HepG2 (cell line): Measurements from ENCODE around the gene HNRNPUL1. TPM values are rescaled to one million over a fixed set of nuclear protein-coding genes. Genes with fewer than 3 reads are reported as not detected.

ENCODE experiments used
- ATAC-seq: fragments of 200-7000 bp; cut with Tn5 transposase; 3 replicates; pipeline ENCODE4 v1.9.1; 2020; ENCODE audit warnings: mild to moderate bottlenecking, moderate library complexity
- BruUV-seq: library from RNA; stranded (reverse); fragments of 400-500 nt; replicated peaks from 2 replicates; lab custom pipeline; 2021; lab: Mats Ljungman, UMichigan
- CTCF ChIA-PET: fragments of 300-600 bp; formaldehyde crosslinking; extraction: SDS; loops from one replicate; lab custom pipeline; 2021; ENCODE audit warnings: low total read pairs, inconsistent platforms, low intra/inter-chr PET ratio; lab: Yijun Ruan, JAX
- POLR2A ChIA-PET: fragments of 350-600 bp; sonication (Branson Sonifier 250); formaldehyde crosslinking; loops from one replicate; lab custom pipeline; 2020; ENCODE audit warnings: antibody characterized with exemption, inconsistent platforms; lab: Yijun Ruan, JAX
- DNase-seq: peaks from one replicate; pipeline ENCODE4 v3.0.0-alpha.2; 2015; ENCODE audit warnings: low spot score
- FAIRE-seq: peaks from 3 replicates; lab custom pipeline; 2011; peaks lifted over from hg19 to GRCh38; lab: Jason Lieb, UNC
- H2AFZ ChIP-seq: one replicate; pipeline ENCODE4 v1.6.1; 2011; ENCODE audit warnings: low read length, inconsistent platforms
- H3K27ac ChIP-seq: fragments of 300-600 bp; 3 replicates; pipeline ENCODE4 v1.8.0; 2011; ENCODE audit warnings: mixed run types, mild to moderate bottlenecking, mixed read lengths, low read length, inconsistent platforms; ENCODE audit not compliant: insufficient read depth; ENCODE audit errors: extremely low read length
- H3K27me3 ChIP-seq, 2 experiments: fragments of 200-600 bp in 1 of 2; 2 replicates in 1 of 2; 3 replicates in 1 of 2; pipeline versions ENCODE4 v1.6.0 to v1.8.0; 2011; ENCODE audit warnings: low read length in 2 of 2, mild to moderate bottlenecking in 2 of 2, moderate library complexity in 2 of 2, inconsistent platforms in 1 of 2; ENCODE audit not compliant: insufficient read depth in 2 of 2, control insufficient read depth in 1 of 2
- H3K36me3 ChIP-seq, 2 experiments: fragments of 200-600 bp in 1 of 2; replicated peaks in 1 of 2; 2 replicates in 1 of 2; 3 replicates in 1 of 2; pipeline versions ENCODE4 v1.5.1 to v1.8.0; 2011; ENCODE audit warnings: low read length in 2 of 2, inconsistent platforms in 1 of 2; ENCODE audit not compliant: insufficient read depth in 2 of 2, control insufficient read depth in 1 of 2
- H3K4me1 ChIP-seq: 2 replicates; pipeline ENCODE4 v1.5.1; 2012; ENCODE audit warnings: low read length, inconsistent platforms; ENCODE audit not compliant: insufficient read depth
- H3K4me2 ChIP-seq: 2 replicates; pipeline ENCODE4 v1.6.0; 2011; ENCODE audit warnings: low read depth, low read length, inconsistent platforms
- H3K4me3 ChIP-seq, 3 experiments: fragments of 200-600 bp in 1 of 3; sonication (generic), shearing (Covaris generic) in 1 of 3; replicated peaks in 1 of 3; 2 replicates each; pipeline ENCODE4 v1.5.1; 2011 to 2016; ENCODE audit warnings: low read length in 3 of 3, inconsistent platforms in 2 of 3, low read depth in 2 of 3, mild to moderate bottlenecking in 2 of 3, control low read depth in 1 of 3, mixed read lengths in 1 of 3; ENCODE audit not compliant: insufficient read depth in 1 of 3
- H3K79me2 ChIP-seq: one replicate; pipeline ENCODE4 v1.6.1; 2011; ENCODE audit warnings: low read length, inconsistent platforms; ENCODE audit not compliant: insufficient read depth
- H3K9ac ChIP-seq: 2 replicates; pipeline ENCODE4 v1.6.0; 2011; ENCODE audit warnings: mild to moderate bottlenecking, low read depth, low read length, inconsistent platforms; ENCODE audit not compliant: insufficient read depth
- H3K9me3 ChIP-seq: 2 replicates; pipeline ENCODE4 v1.5.1; 2012; ENCODE audit warnings: mild to moderate bottlenecking, low read length
- H4K20me1 ChIP-seq: 2 replicates; pipeline ENCODE4 v1.6.0; 2011; ENCODE audit warnings: inconsistent platforms, mild to moderate bottlenecking, low read length, moderate library complexity; ENCODE audit not compliant: insufficient read depth
- ARHGAP35 ChIP-seq: sonication (generic); formaldehyde crosslinking; IDR thresholded peaks from 2 replicates; pipeline ENCODE4 v1.9.0; 2022; ENCODE audit warnings: mild to moderate bottlenecking, inconsistent platforms, moderate library complexity, missing genetic modification reagents, borderline replicate concordance
- ARNT2 ChIP-seq: sonication (generic); formaldehyde crosslinking; IDR thresholded peaks from 2 replicates; pipeline ENCODE4 v1.8.0; 2022; ENCODE audit warnings: mild to moderate bottlenecking, low read depth, missing genetic modification reagents, moderate library complexity
- ATRX ChIP-seq: sonication (generic); formaldehyde crosslinking; IDR thresholded peaks from 2 replicates; pipeline ENCODE4 v1.4.0; 2020; ENCODE audit warnings: missing genetic modification reagents, borderline replicate concordance
- BRD4 ChIP-seq: sonication (generic); formaldehyde crosslinking; IDR thresholded peaks from 2 replicates; pipeline ENCODE4 v1.4.0; 2020; ENCODE audit warnings: missing genetic modification reagents
- CC2D1A ChIP-seq: sonication (generic); formaldehyde crosslinking; IDR thresholded peaks from 2 replicates; pipeline ENCODE4 v1.8.1; 2023; ENCODE audit warnings: mild to moderate bottlenecking, missing genetic modification reagents
- CEBPZ ChIP-seq: IDR thresholded peaks from 2 replicates; pipeline ENCODE4 v1.6.1; 2012; ENCODE audit warnings: low read length, improper control_type of control experiment
- MAZ ChIP-seq, 2 experiments: sonication (generic) in 1 of 2; formaldehyde crosslinking in 1 of 2; IDR thresholded peaks; 2 replicates each; pipeline versions ENCODE4 v1.5.0 to v1.6.1; 2012 to 2020; ENCODE audit warnings: low read depth in 2 of 2, mild to moderate bottlenecking in 2 of 2, borderline replicate concordance in 1 of 2, improper control_type of control experiment in 1 of 2, low read length in 1 of 2, missing genetic modification reagents in 1 of 2, moderate library complexity in 1 of 2
- RFXAP ChIP-seq: sonication (generic); formaldehyde crosslinking; IDR thresholded peaks from 2 replicates; pipeline ENCODE4 v1.4.0; 2020; ENCODE audit warnings: missing genetic modification reagents, borderline replicate concordance
- ZNF280B ChIP-seq: sonication (generic); formaldehyde crosslinking; IDR thresholded peaks from 2 replicates; pipeline ENCODE4 v1.5.0; 2020; ENCODE audit warnings: missing genetic modification reagents, mild to moderate bottlenecking, borderline replicate concordance
- ZNF468 ChIP-seq: sonication (generic); formaldehyde crosslinking; IDR thresholded peaks from 2 replicates; pipeline ENCODE4 v1.8.0; 2022; ENCODE audit warnings: mild to moderate bottlenecking, moderate library complexity, missing genetic modification reagents
- ZNF558 ChIP-seq: sonication (generic); formaldehyde crosslinking; IDR thresholded peaks from 2 replicates; pipeline ENCODE4 v1.9.0; 2022; ENCODE audit warnings: mild to moderate bottlenecking, missing genetic modification reagents, borderline replicate concordance
- ZNF619 ChIP-seq: sonication (generic); formaldehyde crosslinking; IDR thresholded peaks from 2 replicates; pipeline ENCODE4 v1.4.0; 2020; ENCODE audit warnings: mild to moderate bottlenecking, missing genetic modification reagents
- ZNF773 ChIP-seq: sonication (generic); formaldehyde crosslinking; IDR thresholded peaks from 2 replicates; pipeline ENCODE4 v1.4.0; 2020; ENCODE audit warnings: missing genetic modification reagents, borderline replicate concordance
- WGBS: methylation state at CpG from one replicate; pipeline ENCODE4 v1.1.6; 2017; ENCODE audit warnings: low lambda C conversion rate; 5-methylcytosine and 5-hydroxymethylcytosine counted together
- in situ Hi-C: cut with HindIII; loops from 2 replicates; pipeline ENCODE4 v1.10.0; 2017; ENCODE audit warnings: low pct_unique_long_range_greater_than_20kb; ENCODE audit not compliant: extremely low pct_ligation_motif_present
- intact Hi-C: fragments of 100-400 bp; cut with micrococcal nuclease; formaldehyde crosslinking; loops from one replicate; pipeline ENCODE4 v1.10.0; 2022; ENCODE audit not compliant: unreplicated experiment
- polyA plus RNA-seq, 8 experiments: library from polyadenylated mRNA; depleted of rRNA in 3 of 8; stranded (reverse) in 7 of 8; unstranded in 1 of 8; fragments of >200 nt; fragmentation: Illumina TruSeq in 4 of 8; extraction: Trizol in 4 of 8; gene quantifications; 2 replicates each; pipeline versions ENCODE4 v1.2.1 to v1.2.3, GENCODE V29; 2011 to 2016; ENCODE audit warnings: low read depth in 4 of 8, missing spikeins in 1 of 8, mixed read lengths in 1 of 8; ENCODE audit not compliant: insufficient read depth in 1 of 8
- total RNA-seq, 5 experiments: library from RNA; depleted of rRNA; stranded (reverse); fragments of >200 nt; fragmentation: Illumina TruSeq; extraction: Trizol; gene quantifications; 2 replicates each; pipeline ENCODE4 v1.2.3, GENCODE V29; 2016; ENCODE audit warnings: low read depth in 1 of 5

The HNRNPUL1 gene
- total and polyA plus RNA-seq, 2 of the 13 experiments (the other 11 are each of a cell fraction or from before 2014, with no cell fraction given): 30.9 to 81.7 TPM

GRCh38 chr19:41225238-41226052, 38.7 kb upstream of the HNRNPUL1 start (continued):
- no peak for TF ChIP-seq ZNF280B (CRISPR knock-in tag)
- TF ChIP-seq ARHGAP35 (CRISPR knock-in tag): no peak
- TF ChIP-seq BRD4 (CRISPR knock-in tag): no peak
- no peak for TF ChIP-seq ARNT2 (CRISPR knock-in tag)

GRCh38 chr19:41226053-41226873, 37.9 kb upstream of the HNRNPUL1 start:
- WGBS: 5% methylated on average over 8 of the region's 67 CpGs
- BruUV-seq: no TSS peak
- peak overlapping the region; percentile 63 to 80 (median 73) for H3K4me3 ChIP-seq
- H3K4me1 ChIP-seq: peaks cover 69% of the 10 kb centered on the region
- H3K79me2 ChIP-seq: no peaks in the 10 kb centered on the region
- in situ Hi-C loops: loop anchor here (5.0 kb wide), 1 partner anchor 36 kb away; the partner anchor contains the start of gene HNRNPUL1
- H3K9ac ChIP-seq: peak overlapping the region; percentile 83
- H3K27me3 ChIP-seq: no peaks in the 10 kb centered on the region; a peak in 1 of 5 replicates
- H2AFZ ChIP-seq: no peak overlapping the region
- intact Hi-C loops: loop anchor here (1.0 kb wide), 1 partner anchor 36 kb away; no protein-coding TSS in a partner anchor
- ChIA-PET POLR2A (interaction anchor here (0.6 to 4.5 kb wide), 17 partner anchors 8 to 213 kb away, joined by 3 to 104 read pairs (median 5); partner anchors contain the start of genes AXL, B9D2, DMAC2 and HNRNPUL1), CTCF (no interaction called here)
- DNase-seq: peak; percentile 68
- peak; percentile 50 for FAIRE-seq
- peak overlapping the region; percentile 77 for H3K27ac ChIP-seq
- no peaks in the 10 kb centered on the region for H3K36me3 ChIP-seq
- H3K9me3 ChIP-seq: no peaks in the 10 kb centered on the region
- H4K20me1 ChIP-seq: no peaks in the 10 kb centered on the region
- peak overlapping the region; percentile 99 for H3K4me2 ChIP-seq
- ATAC-seq: peak; percentile 78
- TF ChIP-seq CEBPZ (no peak), MAZ (IDR thresholded peaks at IDR 0.05; ENCODE audit: borderline replicate concordance, low read depth, low read length) (no peak; the same call in 1 of the 2 replicates), MAZ (CRISPR knock-in tag; IDR thresholded peaks at IDR 0.05; ENCODE audit: low read depth) (peak; percentile 50), ZNF773 (CRISPR knock-in tag) (no peak), ZNF558 (no peak), CC2D1A (CRISPR knock-in tag) (no peak), ATRX (CRISPR knock-in tag) (no peak), ZNF619 (CRISPR knock-in tag) (no peak), ZNF468 (CRISPR knock-in tag) (0 out of 2 replicates have a peak, but pooled peaks have one; percentile 81), RFXAP (CRISPR knock-in tag) (peak; percentile 49; the same call in 1 of the 2 replicates)
